GM12872 (cell line): ENCODE data around the gene NBEA.

Source experiments
- TF ChIP-seq, protein P1 (sequence below): IDR thresholded peaks from 3 replicates; pipeline ENCODE4 v1.5.1; 2011; ENCODE audit warnings: low read depth, mild to moderate bottlenecking, low read length, moderate library complexity; ENCODE audit not compliant: insufficient read depth

NBEA gene

DNA sequence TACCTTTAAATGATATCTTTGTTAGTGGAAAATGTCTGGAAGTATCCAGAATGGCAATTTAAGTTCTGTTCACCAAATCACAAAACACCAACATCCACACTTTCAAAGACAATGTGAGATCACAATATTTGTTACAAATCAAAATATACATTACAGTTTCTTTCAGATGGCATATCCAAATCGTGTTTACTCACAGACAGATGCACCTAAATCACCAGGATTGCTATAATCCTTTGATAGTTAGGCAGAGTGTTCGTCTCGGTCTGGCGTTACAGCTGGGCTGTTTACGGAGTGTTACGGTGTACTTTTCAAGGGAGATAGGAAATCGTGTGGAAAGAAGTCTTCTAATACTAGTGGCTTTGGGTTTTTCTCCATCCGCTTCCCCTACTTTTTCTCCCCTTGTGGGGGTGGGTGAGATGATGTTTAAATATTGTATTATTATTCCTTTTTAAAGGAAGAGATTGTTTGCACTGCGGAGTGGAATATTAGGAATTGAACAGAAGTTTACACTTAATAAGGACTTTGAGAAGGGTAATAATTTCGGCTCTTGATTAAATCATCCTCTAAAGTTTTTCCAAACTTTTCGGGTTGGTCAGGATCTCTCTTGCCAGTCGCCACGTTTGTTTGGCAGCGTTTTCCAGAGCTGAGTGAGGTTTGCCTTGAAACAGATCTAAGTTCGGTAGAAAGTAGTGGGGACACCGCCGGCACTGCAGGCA lies 532.6 kb downstream of the NBEA start:
- TF ChIP-seq, protein P1, sequence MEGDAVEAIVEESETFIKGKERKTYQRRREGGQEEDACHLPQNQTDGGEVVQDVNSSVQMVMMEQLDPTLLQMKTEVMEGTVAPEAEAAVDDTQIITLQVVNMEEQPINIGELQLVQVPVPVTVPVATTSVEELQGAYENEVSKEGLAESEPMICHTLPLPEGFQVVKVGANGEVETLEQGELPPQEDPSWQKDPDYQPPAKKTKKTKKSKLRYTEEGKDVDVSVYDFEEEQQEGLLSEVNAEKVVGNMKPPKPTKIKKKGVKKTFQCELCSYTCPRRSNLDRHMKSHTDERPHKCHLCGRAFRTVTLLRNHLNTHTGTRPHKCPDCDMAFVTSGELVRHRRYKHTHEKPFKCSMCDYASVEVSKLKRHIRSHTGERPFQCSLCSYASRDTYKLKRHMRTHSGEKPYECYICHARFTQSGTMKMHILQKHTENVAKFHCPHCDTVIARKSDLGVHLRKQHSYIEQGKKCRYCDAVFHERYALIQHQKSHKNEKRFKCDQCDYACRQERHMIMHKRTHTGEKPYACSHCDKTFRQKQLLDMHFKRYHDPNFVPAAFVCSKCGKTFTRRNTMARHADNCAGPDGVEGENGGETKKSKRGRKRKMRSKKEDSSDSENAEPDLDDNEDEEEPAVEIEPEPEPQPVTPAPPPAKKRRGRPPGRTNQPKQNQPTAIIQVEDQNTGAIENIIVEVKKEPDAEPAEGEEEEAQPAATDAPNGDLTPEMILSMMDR, result no peak

DNA sequence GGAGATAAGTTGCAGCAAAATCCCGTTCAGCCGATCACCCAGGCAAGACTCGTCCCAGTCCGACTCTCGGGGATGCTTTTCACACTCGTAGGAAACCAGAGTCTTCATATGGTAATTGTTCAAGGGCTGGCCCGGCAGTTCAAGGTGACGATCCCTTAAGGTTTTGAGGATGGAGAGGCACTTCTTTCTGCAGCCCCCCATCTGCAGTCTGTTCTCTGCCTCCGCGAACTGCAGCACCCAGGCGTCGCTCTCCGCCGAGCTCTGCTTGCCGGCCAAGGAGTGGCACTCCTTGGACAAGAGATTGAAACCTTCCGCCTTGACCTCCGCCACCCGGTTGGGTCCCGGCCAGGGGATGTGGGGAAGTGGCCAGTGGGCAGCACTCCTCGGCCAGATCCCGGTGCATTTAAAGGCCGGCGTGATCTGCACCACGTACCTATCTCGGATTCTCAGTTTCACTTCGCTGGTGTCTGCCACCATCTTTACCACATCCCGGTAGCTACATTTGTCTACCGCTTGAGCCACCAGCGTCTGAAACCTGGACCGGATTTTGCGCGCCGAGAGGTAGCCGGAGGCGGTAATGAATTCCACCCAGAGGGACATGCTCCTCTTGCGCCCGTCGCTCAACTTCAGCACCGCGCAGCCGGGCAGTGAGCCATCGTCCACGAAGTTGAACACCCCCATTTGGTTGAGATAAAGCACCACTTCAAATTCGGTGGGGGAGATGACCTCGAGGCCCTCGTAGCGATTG lies 533.3 kb downstream of the NBEA start:
- TF ChIP-seq, protein P1, result no peak

DNA sequence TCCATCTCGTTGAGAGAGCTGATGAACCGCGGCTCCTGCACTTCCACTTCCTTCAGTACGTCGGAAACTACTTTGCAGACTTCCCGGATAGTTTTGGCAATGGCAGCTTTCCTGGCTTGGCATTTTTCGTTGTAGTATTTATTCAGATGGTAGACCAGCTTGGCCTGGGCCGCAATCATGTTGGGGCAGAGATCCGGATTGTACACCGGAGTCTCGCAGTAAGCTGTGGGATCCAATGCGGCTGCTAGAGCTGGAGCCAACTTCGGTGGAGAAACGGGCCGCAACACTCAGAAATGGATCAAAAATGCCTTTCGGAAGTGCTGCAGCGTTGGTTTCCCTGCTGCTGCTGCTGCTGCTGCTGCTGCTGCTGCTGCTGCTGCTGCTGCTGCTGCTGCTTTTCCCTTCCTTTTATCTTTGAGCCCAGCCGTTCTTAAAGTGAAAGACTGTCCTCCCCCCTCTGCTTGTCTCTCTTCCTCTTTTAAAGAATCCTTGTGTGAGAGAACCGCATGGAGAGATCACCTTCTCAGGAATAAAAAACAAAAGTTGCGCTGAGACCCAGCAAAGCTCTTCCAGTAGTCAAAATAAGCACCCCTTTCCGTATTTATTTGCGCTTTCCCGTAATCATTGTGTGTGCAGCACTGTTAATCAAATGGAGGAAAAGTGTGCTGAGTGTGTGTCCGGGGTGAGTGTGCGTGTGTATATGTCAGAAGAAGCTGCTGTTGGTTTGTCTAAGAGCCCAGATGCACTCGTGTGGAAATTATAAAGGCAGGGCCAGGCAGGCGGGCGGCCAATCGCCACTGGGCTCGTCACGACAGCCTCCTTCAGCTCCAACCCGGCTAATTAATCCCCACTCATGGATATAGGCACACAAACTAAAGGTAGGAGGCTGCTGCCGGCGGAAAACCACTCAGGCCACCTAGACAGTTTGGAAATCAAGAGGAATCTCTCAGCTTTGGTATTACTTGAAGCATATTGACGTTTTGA lies 534.2 kb downstream of the NBEA start, which contains the start of gene MAB21L1:
TSS of gene MAB21L1 (minus strand) at position 730 of the 984 bp plus-strand sequence. CDS start at position 179, 551 bp downstream.
- TF ChIP-seq, protein P1, result no peak

DNA sequence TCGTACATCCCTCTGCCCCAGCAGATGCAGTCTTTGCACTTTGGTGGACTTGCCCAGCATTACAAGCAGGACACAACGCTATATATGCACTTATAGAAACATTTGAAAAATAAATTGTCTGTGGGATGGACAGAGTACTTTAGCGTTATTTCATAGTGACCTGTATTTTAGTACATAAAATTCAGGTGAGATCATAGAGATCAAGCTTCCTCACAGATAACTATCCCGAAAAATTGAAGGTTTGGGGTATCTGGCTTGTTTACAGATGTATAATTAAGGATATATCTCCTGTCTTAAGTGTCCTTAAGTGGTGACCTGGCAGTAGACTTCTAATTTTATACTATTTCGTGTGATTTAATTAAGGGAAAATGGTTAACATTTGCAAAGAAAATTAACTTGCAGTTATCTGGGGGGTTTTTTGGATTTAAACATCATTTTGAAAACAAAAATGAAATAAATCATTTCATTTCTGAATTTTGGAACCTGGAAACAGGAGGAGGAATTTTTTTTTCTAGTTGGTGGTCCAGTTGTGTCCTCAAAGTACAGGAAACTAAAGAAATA lies 535.4 kb downstream of the NBEA start:
- TF ChIP-seq, protein P1, result no peak

DNA sequence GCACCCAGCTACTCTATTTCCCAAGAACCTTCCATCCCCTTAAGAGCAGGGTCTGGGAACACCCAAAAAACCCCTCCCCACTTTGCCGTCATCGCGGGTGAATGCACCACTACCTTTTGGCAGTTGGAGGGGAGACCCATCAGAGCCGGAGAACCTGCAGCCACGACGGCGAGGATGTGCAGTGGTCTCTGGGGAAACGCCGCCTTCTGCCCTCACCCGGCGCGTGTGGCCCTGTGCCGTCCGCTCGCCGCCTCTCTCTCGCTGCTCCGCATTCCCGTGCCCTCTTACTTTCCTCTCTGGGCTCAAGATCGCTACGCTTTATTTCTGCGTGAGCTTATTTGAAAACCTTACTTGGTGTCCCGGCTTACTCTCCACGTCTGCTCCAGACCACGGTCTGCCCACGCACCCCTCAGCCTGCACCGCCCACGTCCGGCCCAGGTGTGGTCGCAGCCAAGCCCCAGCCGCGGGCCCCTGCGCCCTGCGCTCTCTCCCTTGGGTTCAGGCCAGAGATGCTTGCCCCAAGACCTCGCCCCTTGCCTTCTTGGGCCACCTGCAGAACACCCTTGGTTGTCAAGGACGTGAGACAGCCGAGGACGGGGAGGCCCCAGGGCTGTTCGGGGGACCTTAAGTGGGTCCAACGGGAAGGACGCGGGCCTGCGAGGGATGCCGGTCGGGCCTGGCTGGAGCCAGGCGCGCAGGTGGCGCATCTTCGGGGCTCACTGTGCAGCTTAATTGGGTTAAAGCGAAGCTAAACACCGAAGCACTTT lies 536.4 kb downstream of the NBEA start:
- TF ChIP-seq, protein P1, result no peak

DNA sequence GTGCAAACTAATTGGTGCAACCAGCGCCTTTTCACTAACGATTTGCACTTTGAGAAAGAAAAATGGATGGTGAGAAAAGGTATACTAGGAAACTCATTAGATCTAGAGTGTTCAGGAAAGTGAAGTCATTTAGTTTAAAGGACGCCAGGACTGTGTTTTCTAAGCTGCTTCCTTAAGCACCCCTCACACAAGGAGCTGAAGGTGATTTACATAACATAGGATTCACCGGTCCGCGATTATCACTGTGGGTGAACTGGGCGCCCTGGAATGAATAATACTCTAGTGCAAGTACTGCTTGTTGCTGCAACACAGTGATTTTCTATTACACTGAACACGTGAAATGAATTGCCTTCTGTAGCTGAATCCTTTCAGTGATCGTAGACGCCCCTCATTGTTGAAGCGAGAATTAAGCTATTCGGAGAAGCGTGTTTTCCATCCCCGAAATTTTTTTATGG lies 537.0 kb downstream of the NBEA start:
- TF ChIP-seq, protein P1, result no peak
